Brain microvascular endothelial cell (primary cell): ENCODE results near the gene GIGYF1.
"Not testable (repeated sequence)": the region's sequence is repeated elsewhere in the genome, so short reads cannot be mapped to it uniquely, and the experiment has no call there.

Experiments used
- DNase-seq: peaks from one replicate; pipeline ENCODE4 v3.0.0-alpha.2; 2020
- H3K27ac ChIP-seq: fragments of 250-450 bp; sonication (Bioruptor Pico); 2 replicates; pipeline ENCODE4 v1.5.1; 2020; ENCODE audit warnings: mild to moderate bottlenecking, moderate library complexity
- H3K27me3 ChIP-seq: fragments of 250-450 bp; sonication (Bioruptor Pico); replicated peaks from 2 replicates; pipeline ENCODE4 v1.5.1; 2020; ENCODE audit warnings: mild to moderate bottlenecking
- H3K36me3 ChIP-seq: fragments of 250-450 bp; sonication (Bioruptor Pico); replicated peaks from 2 replicates; pipeline ENCODE4 v1.5.1; 2020; ENCODE audit warnings: mild to moderate bottlenecking
- H3K4me3 ChIP-seq: 2 replicates; pipeline ENCODE4 v1.5.1; 2011; ENCODE audit warnings: low read depth, mild to moderate bottlenecking, control low read depth, low read length, moderate library complexity
- CTCF ChIP-seq: IDR thresholded peaks from 2 replicates; pipeline ENCODE4 v1.5.1; 2011; ENCODE audit warnings: low read depth, mild to moderate bottlenecking, moderate library complexity, low read length, control low read depth, inconsistent platforms; ENCODE audit errors: missing control alignments
- in situ Hi-C: cut with HindIII; loops from 2 replicates; pipeline ENCODE4 v1.10.0; 2017; ENCODE audit warnings: low sequenced_read_pairs, low pct_ligation_motif_present

Gene GIGYF1

GRCh38 chr7:100705753-100706671, 12.0 kb upstream of the GIGYF1 start, which contains the start of gene POP7:
POP7 (plus strand) TSS chr7:100706121; CDS start chr7:100706831, 710 bp downstream.
- no peak for TF ChIP-seq CTCF
- in situ Hi-C loops, result loop anchor here (25.0 kb wide), 1 partner anchor 131 kb away; the partner anchor contains the start of gene EPHB4
- Histone ChIP-seq H3K36me3 (no peaks in the 10 kb centered on the region), H3K27me3 (no peaks in the 10 kb centered on the region), H3K27ac (peak within 1 kb of the TSS; percentile 59), H3K4me3 (peak within 1 kb of the TSS; percentile 94)
- peak; percentile 97 for DNase-seq

- no peaks in the 10 kb centered on the region for H3K36me3 ChIP-seq
- DNase-seq, result peak; percentile 60
- H3K27me3 ChIP-seq, result no peaks in the 10 kb centered on the region
- H3K27ac ChIP-seq, result peak overlapping the region; percentile 59
- in situ Hi-C loops, result loop anchor here (25.0 kb wide), 1 partner anchor 132 kb away; the partner anchor contains the start of gene EPHB4
- H3K4me3 ChIP-seq, result peak overlapping the region; percentile 94
- TF ChIP-seq CTCF, result peak; percentile 96
Observed at GRCh38 chr7:100705320-100705752, 11.3 kb upstream of the GIGYF1 start.

GRCh38 chr7:100701089-100701488, 7.0 kb upstream of the GIGYF1 start:
- in situ Hi-C loops, result loop anchor here (25.0 kb wide), 1 partner anchor 136 kb away; the partner anchor contains the start of gene EPHB4
- not testable (repeated sequence) for H3K36me3 ChIP-seq, H3K4me3 ChIP-seq, H3K27me3 ChIP-seq, DNase-seq, H3K27ac ChIP-seq

GRCh38 chr7:100699018-100699417, 5.0 kb upstream of the GIGYF1 start:
- in situ Hi-C loops, result no loop called here
- Histone ChIP-seq H3K4me3 (no peak overlapping the region), H3K27me3 (no peaks in the 10 kb centered on the region), H3K36me3 (no peaks in the 10 kb centered on the region), H3K27ac (no peak overlapping the region)
- TF ChIP-seq CTCF, result no peak
- no peak for DNase-seq

- Histone ChIP-seq H3K27ac (no peak overlapping the region), H3K36me3 (peaks cover under 1% of the 10 kb centered on the region), H3K27me3 (no peaks in the 10 kb centered on the region), H3K4me3 (no peak overlapping the region)
- no peak for TF ChIP-seq CTCF
- no peak for DNase-seq
- in situ Hi-C loops, result no loop called here
Observed at GRCh38 chr7:100696123-100696521, 2.1 kb upstream of the GIGYF1 start.

GRCh38 chr7:100693312-100694097, 545 bp downstream of the GIGYF1 start:
- H3K27me3 ChIP-seq, result no peaks in the 10 kb centered on the region
- H3K4me3 ChIP-seq, result peak overlapping the region; percentile 62
- TF ChIP-seq CTCF, result no peak
- no peak overlapping the region for H3K27ac ChIP-seq
- in situ Hi-C loops, result no loop called here
- H3K36me3 ChIP-seq, result peaks cover 5% of the 10 kb centered on the region
- DNase-seq, result no peak
